ENCODE measurements around the gene MRPL9. TPM values are rescaled to one million over a fixed set of nuclear protein-coding genes. Genes with fewer than 3 reads are reported as not detected.
"Not testable (repeated sequence)": the region's sequence is repeated elsewhere in the genome, so short reads cannot be mapped to it uniquely, and the experiment has no call there.

The MRPL9 gene
- total RNA-seq, 1 experiment from 2014 or later, result 158 TPM

- H3K36me3 ChIP-seq (replicated peaks; ENCODE audit: control insufficient read depth, insufficient read depth, low read length), result peaks cover 11% of the 10 kb centered on the region
- no peaks in the 10 kb centered on the region for H3K27me3 ChIP-seq (ENCODE audit: control insufficient read depth, insufficient read depth, low read length)
- no peak overlapping the region for H3K4me3 ChIP-seq (ENCODE audit: insufficient read depth, low read depth, low read length)
- DNase-seq, result no peak
Measured at GRCh38 chr1:151775894-151776664, 12.8 kb upstream of the MRPL9 start.

- peaks cover 9% of the 10 kb centered on the region for H3K36me3 ChIP-seq (replicated peaks; ENCODE audit: control insufficient read depth, insufficient read depth, low read length)
- H3K4me3 ChIP-seq (ENCODE audit: insufficient read depth, low read depth, low read length), result no peak overlapping the region
- no peak for DNase-seq
- no peaks in the 10 kb centered on the region for H3K27me3 ChIP-seq (ENCODE audit: control insufficient read depth, insufficient read depth, low read length)
Measured at GRCh38 chr1:151774256-151774922, 11.1 kb upstream of the MRPL9 start.

DNA sequence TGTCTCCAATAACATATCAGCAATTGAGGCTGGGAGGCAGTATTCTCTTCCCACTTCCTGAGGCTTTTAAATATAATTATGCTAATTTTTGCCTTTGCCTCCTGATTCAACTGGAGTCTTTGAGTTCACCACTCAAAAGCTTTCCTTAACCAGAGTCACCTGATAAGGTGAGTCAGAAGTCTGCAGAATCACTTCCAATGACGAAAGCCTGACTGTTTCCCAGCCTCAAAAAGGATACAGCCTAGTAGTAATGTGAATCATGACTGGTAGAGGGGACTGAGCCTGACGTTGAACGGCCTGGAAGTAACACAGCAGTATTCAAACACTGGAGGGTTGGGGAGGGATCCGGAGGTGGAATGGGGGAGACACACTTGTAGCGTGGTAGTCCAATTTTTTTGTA is 10.4 kb upstream of the MRPL9 start:
- DNase-seq, result no peak
- H3K27me3 ChIP-seq (ENCODE audit: control insufficient read depth, insufficient read depth, low read length), result no peaks in the 10 kb centered on the region
- H3K36me3 ChIP-seq (replicated peaks; ENCODE audit: control insufficient read depth, insufficient read depth, low read length), result peaks cover 8% of the 10 kb centered on the region
- no peak overlapping the region for H3K4me3 ChIP-seq (ENCODE audit: insufficient read depth, low read depth, low read length)

- H3K36me3 ChIP-seq (replicated peaks; ENCODE audit: control insufficient read depth, insufficient read depth, low read length); H3K27me3 ChIP-seq (ENCODE audit: control insufficient read depth, insufficient read depth, low read length); DNase-seq; H3K4me3 ChIP-seq (ENCODE audit: insufficient read depth, low read depth, low read length): not testable (repeated sequence)
Measured at GRCh38 chr1:151769270-151769669, 6.0 kb upstream of the MRPL9 start.

- H3K4me3 ChIP-seq (ENCODE audit: insufficient read depth, low read depth, low read length); H3K36me3 ChIP-seq (replicated peaks; ENCODE audit: control insufficient read depth, insufficient read depth, low read length); H3K27me3 ChIP-seq (ENCODE audit: control insufficient read depth, insufficient read depth, low read length); DNase-seq: not testable (repeated sequence)
Measured at GRCh38 chr1:151768351-151769066, 5.2 kb upstream of the MRPL9 start.

GRCh38 chr1:151763990-151764389 is 694 bp upstream of the MRPL9 start:
- peak; percentile 35 for DNase-seq
- Histone ChIP-seq H3K36me3 (replicated peaks; ENCODE audit: control insufficient read depth, insufficient read depth, low read length) (peaks cover 15% of the 10 kb centered on the region), H3K27me3 (ENCODE audit: control insufficient read depth, insufficient read depth, low read length) (no peaks in the 10 kb centered on the region; the same call in 1 of the 2 replicates), H3K4me3 (ENCODE audit: insufficient read depth, low read depth, low read length) (peak overlapping the region; percentile 82)

- DNase-seq, result no peak
- H3K27me3 ChIP-seq (ENCODE audit: control insufficient read depth, insufficient read depth, low read length), result no peaks in the 10 kb centered on the region
- H3K36me3 ChIP-seq (replicated peaks; ENCODE audit: control insufficient read depth, insufficient read depth, low read length), result peaks cover 15% of the 10 kb centered on the region
- H3K4me3 ChIP-seq (ENCODE audit: insufficient read depth, low read depth, low read length), result no peak overlapping the region
Measured at GRCh38 chr1:151760597-151761385, 2.5 kb downstream of the MRPL9 start.

- Histone ChIP-seq H3K27me3 (ENCODE audit: control insufficient read depth, insufficient read depth, low read length) (no peaks in the 10 kb centered on the region), H3K36me3 (replicated peaks; ENCODE audit: control insufficient read depth, insufficient read depth, low read length) (peaks cover 15% of the 10 kb centered on the region), H3K4me3 (ENCODE audit: insufficient read depth, low read depth, low read length) (no peak overlapping the region)
- DNase-seq, result no peak
Measured at GRCh38 chr1:151759241-151759640, 4.1 kb downstream of the MRPL9 start.

GRCh38 chr1:151756291-151756690 is 7.0 kb downstream of the MRPL9 start:
- peaks cover 8% of the 10 kb centered on the region for H3K36me3 ChIP-seq (replicated peaks; ENCODE audit: control insufficient read depth, insufficient read depth, low read length)
- DNase-seq, result no peak
- no peaks in the 10 kb centered on the region; the same call in 1 of the 2 replicates for H3K27me3 ChIP-seq (ENCODE audit: control insufficient read depth, insufficient read depth, low read length)
- H3K4me3 ChIP-seq (ENCODE audit: insufficient read depth, low read depth, low read length), result no peak overlapping the region

- no peak for DNase-seq
- Histone ChIP-seq H3K36me3 (replicated peaks; ENCODE audit: control insufficient read depth, insufficient read depth, low read length) (no peaks in the 10 kb centered on the region), H3K4me3 (ENCODE audit: insufficient read depth, low read depth, low read length) (no peak overlapping the region), H3K27me3 (ENCODE audit: control insufficient read depth, insufficient read depth, low read length) (peaks cover 2% of the 10 kb centered on the region; the same call in 1 of the 2 replicates)
Measured at GRCh38 chr1:151741516-151741915, 21.8 kb downstream of the MRPL9 start.

GRCh38 chr1:151739590-151740355 is 23.5 kb downstream of the MRPL9 start:
- Histone ChIP-seq H3K36me3 (replicated peaks; ENCODE audit: control insufficient read depth, insufficient read depth, low read length) (no peaks in the 10 kb centered on the region), H3K27me3 (ENCODE audit: control insufficient read depth, insufficient read depth, low read length) (peaks cover 2% of the 10 kb centered on the region; the same call in 1 of the 2 replicates), H3K4me3 (ENCODE audit: insufficient read depth, low read depth, low read length) (no peak overlapping the region)
- DNase-seq, result no peak

DNA sequence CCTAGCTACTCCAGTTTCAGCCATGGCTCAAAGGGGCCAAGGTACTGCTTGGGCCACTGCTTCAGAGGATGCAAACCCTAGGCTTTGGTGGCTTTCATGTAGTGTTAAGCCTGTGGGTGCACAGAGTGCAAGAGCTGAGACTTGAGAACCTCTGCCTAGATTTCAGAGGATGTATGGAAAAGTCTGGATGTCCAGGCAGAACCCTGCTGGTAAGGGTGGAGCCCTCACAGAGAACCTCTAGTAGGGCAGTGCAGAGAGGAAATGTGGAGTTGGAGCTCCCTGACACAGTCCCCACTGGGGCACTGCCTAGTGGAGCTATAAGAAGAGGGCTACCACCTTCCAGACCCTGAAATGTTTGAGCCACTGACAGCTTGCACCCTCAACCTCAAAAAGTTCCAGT is 25.8 kb downstream of the MRPL9 start:
- no peak for DNase-seq
- no peaks in the 10 kb centered on the region for H3K27me3 ChIP-seq (ENCODE audit: control insufficient read depth, insufficient read depth, low read length)
- H3K4me3 ChIP-seq (ENCODE audit: insufficient read depth, low read depth, low read length), result no peak overlapping the region
- no peaks in the 10 kb centered on the region for H3K36me3 ChIP-seq (replicated peaks; ENCODE audit: control insufficient read depth, insufficient read depth, low read length)

GRCh38 chr1:151737026-151737425 is 26.3 kb downstream of the MRPL9 start:
- no peaks in the 10 kb centered on the region for H3K36me3 ChIP-seq (replicated peaks; ENCODE audit: control insufficient read depth, insufficient read depth, low read length)
- no peaks in the 10 kb centered on the region for H3K27me3 ChIP-seq (ENCODE audit: control insufficient read depth, insufficient read depth, low read length)
- no peak for DNase-seq
- no peak overlapping the region for H3K4me3 ChIP-seq (ENCODE audit: insufficient read depth, low read depth, low read length)

- DNase-seq; H3K36me3 ChIP-seq (replicated peaks; ENCODE audit: control insufficient read depth, insufficient read depth, low read length); H3K27me3 ChIP-seq (ENCODE audit: control insufficient read depth, insufficient read depth, low read length); H3K4me3 ChIP-seq (ENCODE audit: insufficient read depth, low read depth, low read length): not testable (repeated sequence)
Measured at GRCh38 chr1:151733995-151734394, 29.3 kb downstream of the MRPL9 start.
